Measurements from ENCODE around the gene ALDH3B2.

The ALDH3B2 gene

DNA sequence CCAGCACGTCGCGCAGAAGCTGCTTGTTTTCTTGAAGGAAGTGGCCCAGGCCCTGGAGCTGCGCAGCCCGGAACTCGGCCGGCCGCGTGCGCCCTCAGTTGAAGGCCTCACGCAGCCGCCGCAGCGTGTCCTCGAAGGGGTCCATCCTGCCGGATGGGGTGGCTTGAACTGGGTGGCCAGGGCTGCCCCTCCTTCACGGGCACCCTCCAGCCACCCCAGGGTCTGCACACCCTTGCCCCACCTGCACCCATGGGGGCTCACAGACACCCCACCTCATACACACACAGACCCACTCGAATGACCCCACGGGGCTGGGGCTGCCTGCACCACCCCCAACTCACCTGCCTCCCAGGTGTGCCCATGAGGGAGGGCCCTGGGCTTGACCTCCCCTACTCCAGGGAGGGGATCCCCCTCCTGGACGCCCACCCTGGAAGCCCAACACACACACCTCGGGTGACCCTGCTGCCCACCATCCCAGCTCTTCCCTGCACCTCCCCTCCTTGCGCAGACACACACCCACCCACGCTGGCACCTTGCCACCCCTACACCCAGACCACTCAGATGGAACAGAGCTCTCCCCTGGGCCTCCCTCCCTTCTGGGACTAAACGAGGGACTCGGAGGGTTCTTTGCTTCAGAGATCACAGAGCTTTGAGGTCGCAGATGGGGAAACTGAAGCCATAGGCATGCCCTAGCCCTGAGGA is 6.8 kb downstream of the ALDH3B2 start:
- TF ChIP-seq, protein P1, sequence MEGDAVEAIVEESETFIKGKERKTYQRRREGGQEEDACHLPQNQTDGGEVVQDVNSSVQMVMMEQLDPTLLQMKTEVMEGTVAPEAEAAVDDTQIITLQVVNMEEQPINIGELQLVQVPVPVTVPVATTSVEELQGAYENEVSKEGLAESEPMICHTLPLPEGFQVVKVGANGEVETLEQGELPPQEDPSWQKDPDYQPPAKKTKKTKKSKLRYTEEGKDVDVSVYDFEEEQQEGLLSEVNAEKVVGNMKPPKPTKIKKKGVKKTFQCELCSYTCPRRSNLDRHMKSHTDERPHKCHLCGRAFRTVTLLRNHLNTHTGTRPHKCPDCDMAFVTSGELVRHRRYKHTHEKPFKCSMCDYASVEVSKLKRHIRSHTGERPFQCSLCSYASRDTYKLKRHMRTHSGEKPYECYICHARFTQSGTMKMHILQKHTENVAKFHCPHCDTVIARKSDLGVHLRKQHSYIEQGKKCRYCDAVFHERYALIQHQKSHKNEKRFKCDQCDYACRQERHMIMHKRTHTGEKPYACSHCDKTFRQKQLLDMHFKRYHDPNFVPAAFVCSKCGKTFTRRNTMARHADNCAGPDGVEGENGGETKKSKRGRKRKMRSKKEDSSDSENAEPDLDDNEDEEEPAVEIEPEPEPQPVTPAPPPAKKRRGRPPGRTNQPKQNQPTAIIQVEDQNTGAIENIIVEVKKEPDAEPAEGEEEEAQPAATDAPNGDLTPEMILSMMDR (IDR thresholded peaks at IDR 0.05; ENCODE audit: low read depth, low read length, missing control alignments): no peak
- H3K4me3 ChIP-seq (ENCODE audit: low read depth, low read length): no peak overlapping the region
- no peak for DNase-seq (ENCODE audit: low read depth)

GRCh38 chr11:67666676-67667489 is 7.5 kb downstream of the ALDH3B2 start:
- TF ChIP-seq, protein P1 (IDR thresholded peaks at IDR 0.05; ENCODE audit: low read depth, low read length, missing control alignments): no peak
- no peak overlapping the region for H3K4me3 ChIP-seq (ENCODE audit: low read depth, low read length)
- DNase-seq (ENCODE audit: low read depth): no peak

DNA sequence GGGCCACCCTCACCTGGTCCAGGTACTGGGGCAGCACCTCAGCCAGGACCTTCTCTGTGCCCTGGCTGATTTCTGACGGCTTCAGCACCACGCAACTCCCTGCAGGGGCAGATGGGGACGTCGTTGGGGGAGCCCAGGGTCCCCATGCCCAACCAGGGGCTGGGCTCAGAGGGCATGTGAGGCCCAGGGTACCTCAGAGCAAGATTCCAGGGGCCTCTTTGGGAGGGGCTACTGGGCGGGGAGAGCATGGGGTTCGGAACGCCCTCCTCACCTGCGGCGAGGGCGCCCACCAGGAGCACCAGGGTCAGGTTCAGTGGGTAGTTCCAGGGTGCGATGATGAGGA is 8.1 kb downstream of the ALDH3B2 start:
- H3K4me3 ChIP-seq (ENCODE audit: low read depth, low read length): no peak overlapping the region
- TF ChIP-seq, protein P1 (IDR thresholded peaks at IDR 0.05; ENCODE audit: low read depth, low read length, missing control alignments): no peak
- DNase-seq (ENCODE audit: low read depth): no peak

GRCh38 chr11:67665541-67666302 is 8.7 kb downstream of the ALDH3B2 start:
- no peak for DNase-seq (ENCODE audit: low read depth)
- H3K4me3 ChIP-seq (ENCODE audit: low read depth, low read length): no peak overlapping the region
- TF ChIP-seq, protein P1 (IDR thresholded peaks at IDR 0.05; ENCODE audit: low read depth, low read length, missing control alignments): peak; percentile 24

GRCh38 chr11:67664696-67665540 is 9.5 kb downstream of the ALDH3B2 start:
- no peak overlapping the region for H3K4me3 ChIP-seq (ENCODE audit: low read depth, low read length)
- no peak for DNase-seq (ENCODE audit: low read depth)
- TF ChIP-seq, protein P1 (IDR thresholded peaks at IDR 0.05; ENCODE audit: low read depth, low read length, missing control alignments): no peak

DNA sequence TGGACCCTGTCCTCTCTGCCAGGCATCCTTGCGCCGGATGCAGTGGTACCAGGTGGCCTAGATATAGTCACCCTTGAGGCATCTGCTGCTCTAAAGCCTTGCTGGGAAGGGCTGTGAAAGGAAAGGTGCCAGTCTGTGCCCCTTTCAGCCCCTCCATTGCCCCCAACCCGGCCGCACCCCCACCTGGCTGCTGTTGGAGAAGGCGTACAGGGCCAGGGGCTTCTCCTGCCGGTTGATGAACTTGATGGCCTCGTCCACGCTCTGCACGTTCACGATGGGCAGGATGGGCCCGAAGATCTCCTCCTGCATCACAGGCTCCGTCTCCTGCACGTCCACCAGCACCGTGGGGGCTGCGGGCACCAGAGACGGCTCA is 10.2 kb downstream of the ALDH3B2 start:
- H3K4me3 ChIP-seq (ENCODE audit: low read depth, low read length): no peak overlapping the region
- TF ChIP-seq, protein P1 (IDR thresholded peaks at IDR 0.05; ENCODE audit: low read depth, low read length, missing control alignments): no peak
- DNase-seq (ENCODE audit: low read depth): no peak
